Smooth muscle cell (in vitro differentiated cells): ENCODE data around the gene PARD3B. TPM values are rescaled to one million over a fixed set of nuclear protein-coding genes. Genes with fewer than 3 reads are reported as not detected.

Experiments
- DNase-seq: peaks from one replicate; lab custom pipeline; 2025; ENCODE audit not compliant: unreplicated experiment; lab: John Stamatoyannopoulos, UW
- H2AFZ ChIP-seq: fragments of 200-600 bp; sonication (generic); 2 replicates; pipeline ENCODE4 v1.6.0; 2016; ENCODE audit warnings: antibody characterized with exemption, low read depth, mild to moderate bottlenecking
- H3F3A ChIP-seq: fragments of 200-600 bp; sonication (generic); 2 replicates; pipeline ENCODE4 v1.6.0; 2017; ENCODE audit warnings: antibody characterized with exemption, low read depth
- H3K27ac ChIP-seq: fragments of 200-600 bp; sonication (generic); 2 replicates; pipeline ENCODE4 v1.5.1; 2016; ENCODE audit warnings: low read depth, mild to moderate bottlenecking
- H3K27me3 ChIP-seq: fragments of 200-600 bp; sonication (generic); 2 replicates; pipeline ENCODE4 v1.6.1; 2016; ENCODE audit warnings: low read depth, mild to moderate bottlenecking
- H3K36me3 ChIP-seq: fragments of 200-600 bp; sonication (generic); 2 replicates; pipeline ENCODE4 v1.5.1; 2016; ENCODE audit warnings: low read depth
- H3K4me1 ChIP-seq: fragments of 200-600 bp; sonication (generic); 2 replicates; pipeline ENCODE4 v1.5.1; 2016; ENCODE audit warnings: low read depth
- H3K4me2 ChIP-seq: fragments of 200-600 bp; sonication (generic); 2 replicates; pipeline ENCODE4 v1.6.0; 2016; ENCODE audit warnings: mild to moderate bottlenecking
- H3K4me3 ChIP-seq: fragments of 200-600 bp; sonication (generic); 2 replicates; pipeline ENCODE4 v1.5.1; 2016; ENCODE audit warnings: mild to moderate bottlenecking
- H3K79me2 ChIP-seq: fragments of 200-600 bp; sonication (generic); 2 replicates; pipeline ENCODE4 v1.6.0; 2016; ENCODE audit warnings: low read depth, mild to moderate bottlenecking
- H3K9ac ChIP-seq: fragments of 200-600 bp; sonication (generic); 2 replicates; pipeline ENCODE4 v1.6.0; 2016; ENCODE audit warnings: low read depth
- H3K9me3 ChIP-seq: fragments of 200-600 bp; sonication (generic); replicated peaks from 2 replicates; pipeline ENCODE4 v1.5.1; 2016; ENCODE audit warnings: low read depth
- H4K20me1 ChIP-seq: fragments of 200-600 bp; sonication (generic); 2 replicates; pipeline ENCODE4 v1.6.0; 2016; ENCODE audit warnings: low read depth
- WGBS: methylation state at CpG from one replicate; pipeline ENCODE4 v1.1.7; 2016; ENCODE audit warnings: low lambda C conversion rate; 5-methylcytosine and 5-hydroxymethylcytosine counted together
- polyA plus RNA-seq: library from polyadenylated mRNA; unstranded; fragments of >200 nt; fragmentation: Nextera tagmentation; extraction: Ambion mirVana; gene quantifications from 2 replicates; pipeline ENCODE4 v1.2.1, GENCODE V29; 2016
- total RNA-seq: library from RNA; depleted of rRNA; stranded (reverse); fragments of >200 nt; gene quantifications from 2 replicates; pipeline ENCODE4 v1.2.3, GENCODE V29; 2014
- TF ChIP-seq, protein P1 (sequence below): fragments of 200-600 bp; sonication (generic); IDR thresholded peaks from 2 replicates; pipeline ENCODE4 v1.5.1; 2017; ENCODE audit warnings: borderline replicate concordance, mild to moderate bottlenecking, antibody characterized with exemption; ENCODE audit not compliant: insufficient read depth, poor library complexity, severe bottlenecking

Gene PARD3B
- total and polyA plus RNA-seq, 2 experiments from 2014 or later, result 3.3 to 12.2 TPM

DNA sequence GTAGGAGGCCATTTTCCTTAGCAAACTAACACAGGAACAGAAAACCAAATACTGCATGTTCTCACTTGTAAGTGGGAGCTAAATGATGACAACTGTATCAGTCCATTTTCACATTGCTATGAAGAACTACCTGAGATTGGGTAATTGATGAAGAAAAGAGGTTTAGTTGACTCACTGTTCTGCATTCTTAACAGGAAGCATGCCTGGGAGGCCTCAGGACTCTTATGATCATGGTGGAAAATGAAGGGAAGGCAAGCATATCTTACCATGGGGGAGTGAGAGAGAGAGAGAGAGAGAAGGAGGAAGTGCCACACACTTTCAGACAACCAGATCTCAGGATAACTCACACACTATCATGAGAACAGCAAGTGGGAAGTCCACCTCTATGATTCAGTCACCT, 105.3 kb downstream of the PARD3B start:
- H3K36me3 ChIP-seq, result peaks cover 4% of the 10 kb centered on the region
- H4K20me1 ChIP-seq, result no peaks in the 10 kb centered on the region
- no peak overlapping the region for H3K4me3 ChIP-seq
- H3K27ac ChIP-seq, result no peak overlapping the region
- no peaks in the 10 kb centered on the region for H3K27me3 ChIP-seq
- TF ChIP-seq, protein P1, sequence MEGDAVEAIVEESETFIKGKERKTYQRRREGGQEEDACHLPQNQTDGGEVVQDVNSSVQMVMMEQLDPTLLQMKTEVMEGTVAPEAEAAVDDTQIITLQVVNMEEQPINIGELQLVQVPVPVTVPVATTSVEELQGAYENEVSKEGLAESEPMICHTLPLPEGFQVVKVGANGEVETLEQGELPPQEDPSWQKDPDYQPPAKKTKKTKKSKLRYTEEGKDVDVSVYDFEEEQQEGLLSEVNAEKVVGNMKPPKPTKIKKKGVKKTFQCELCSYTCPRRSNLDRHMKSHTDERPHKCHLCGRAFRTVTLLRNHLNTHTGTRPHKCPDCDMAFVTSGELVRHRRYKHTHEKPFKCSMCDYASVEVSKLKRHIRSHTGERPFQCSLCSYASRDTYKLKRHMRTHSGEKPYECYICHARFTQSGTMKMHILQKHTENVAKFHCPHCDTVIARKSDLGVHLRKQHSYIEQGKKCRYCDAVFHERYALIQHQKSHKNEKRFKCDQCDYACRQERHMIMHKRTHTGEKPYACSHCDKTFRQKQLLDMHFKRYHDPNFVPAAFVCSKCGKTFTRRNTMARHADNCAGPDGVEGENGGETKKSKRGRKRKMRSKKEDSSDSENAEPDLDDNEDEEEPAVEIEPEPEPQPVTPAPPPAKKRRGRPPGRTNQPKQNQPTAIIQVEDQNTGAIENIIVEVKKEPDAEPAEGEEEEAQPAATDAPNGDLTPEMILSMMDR, result no peak
- H3K4me2 ChIP-seq, result no peak overlapping the region
- no peak overlapping the region for H3K9ac ChIP-seq
- H3F3A ChIP-seq, result no peaks in the 10 kb centered on the region
- DNase-seq, result no peak
- no peak overlapping the region for H2AFZ ChIP-seq
- no peaks in the 10 kb centered on the region for H3K4me1 ChIP-seq
- no peaks in the 10 kb centered on the region for H3K9me3 ChIP-seq
- H3K79me2 ChIP-seq, result no peaks in the 10 kb centered on the region

DNA sequence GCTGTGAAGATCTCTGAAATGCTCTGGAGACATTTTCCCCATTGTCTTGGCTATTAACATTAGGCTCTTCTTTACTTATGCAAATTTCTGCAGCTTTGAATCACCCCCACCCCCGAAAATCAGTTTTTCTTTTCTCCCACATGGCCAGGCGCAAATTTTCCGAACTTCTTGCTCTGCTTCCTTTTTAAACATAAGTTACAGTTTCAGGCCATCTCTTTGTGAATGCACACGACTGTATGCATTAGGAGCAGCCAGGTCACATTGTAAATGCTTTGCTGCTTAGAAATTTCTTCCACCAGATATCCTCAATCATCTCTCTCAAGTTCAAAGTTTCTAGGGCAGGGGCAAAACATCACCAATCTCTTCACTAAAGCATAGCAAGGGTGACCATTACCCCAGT, 106.8 kb downstream of the PARD3B start:
- Histone ChIP-seq H3F3A (no peaks in the 10 kb centered on the region), H3K36me3 (peaks cover 4% of the 10 kb centered on the region), H2AFZ (no peak overlapping the region), H3K4me3 (no peak overlapping the region), H3K9ac (no peak overlapping the region), H3K79me2 (no peaks in the 10 kb centered on the region), H3K27me3 (no peaks in the 10 kb centered on the region), H3K4me1 (no peaks in the 10 kb centered on the region), H3K27ac (no peak overlapping the region), H3K9me3 (no peaks in the 10 kb centered on the region), H3K4me2 (no peak overlapping the region), H4K20me1 (no peaks in the 10 kb centered on the region)
- no peak for DNase-seq
- 94% methylated on average over 4 of the region's 4 CpGs for WGBS
- TF ChIP-seq, protein P1, result no peak

DNA sequence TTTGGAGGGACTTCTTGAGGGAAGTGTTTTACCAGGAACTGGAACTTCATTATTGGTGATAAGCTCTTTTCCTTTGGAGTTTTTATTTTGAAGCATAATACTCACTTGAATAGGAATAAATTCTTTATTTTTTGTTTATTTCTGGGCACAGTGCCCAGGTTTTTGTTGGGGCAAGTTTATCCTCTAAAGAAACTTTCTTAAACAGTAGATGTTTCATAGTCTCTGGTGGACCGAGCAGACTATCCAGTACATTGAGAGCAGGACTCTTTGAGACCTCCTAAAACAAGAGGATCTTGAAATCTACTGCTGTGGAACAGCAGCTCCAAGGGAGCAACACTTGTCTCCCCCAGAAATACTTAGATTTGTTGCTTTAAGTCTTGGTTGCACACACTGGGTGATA, 109.4 kb downstream of the PARD3B start:
- Histone ChIP-seq H3K4me2 (peak overlapping the region; percentile 24), H3K4me3 (no peak overlapping the region), H3K27ac (no peak overlapping the region)

DNA sequence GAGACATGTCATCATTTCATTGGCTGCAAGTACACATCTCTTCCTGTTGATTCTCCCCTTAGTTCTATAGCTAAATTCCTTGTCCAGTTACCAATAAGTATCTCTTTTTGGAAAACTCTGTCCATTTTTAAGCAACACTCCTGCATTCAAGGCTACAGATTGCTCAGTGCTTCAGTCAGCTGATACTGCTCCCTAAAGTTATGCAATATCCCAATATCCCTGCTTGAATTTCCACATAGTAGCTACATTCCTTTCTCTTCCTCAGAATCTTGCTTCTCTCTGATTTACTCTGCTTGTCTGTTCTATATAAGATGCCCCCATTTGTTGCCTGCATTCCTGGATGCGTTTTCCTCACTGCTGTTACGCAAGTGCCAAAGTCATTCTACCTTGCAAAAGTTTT, 109.8 kb downstream of the PARD3B start:
- Histone ChIP-seq H3K9me3 (no peaks in the 10 kb centered on the region), H3K9ac (no peak overlapping the region), H3K4me2 (peak overlapping the region; percentile 24), H2AFZ (no peak overlapping the region), H3K4me1 (no peaks in the 10 kb centered on the region), H3K4me3 (no peak overlapping the region), H3K79me2 (no peaks in the 10 kb centered on the region), H3K36me3 (peaks cover 4% of the 10 kb centered on the region), H3F3A (no peaks in the 10 kb centered on the region), H3K27me3 (no peaks in the 10 kb centered on the region), H3K27ac (no peak overlapping the region), H4K20me1 (no peaks in the 10 kb centered on the region)
- TF ChIP-seq, protein P1, result no peak
- WGBS, result 98% methylated on average over 2 of the region's 2 CpGs
- no peak for DNase-seq

More for the DNA sequence above, 109.4 kb downstream of the PARD3B start:
- DNase-seq, result no peak
- Histone ChIP-seq H3F3A (no peaks in the 10 kb centered on the region), H2AFZ (no peak overlapping the region), H3K27me3 (no peaks in the 10 kb centered on the region), H3K9ac (no peak overlapping the region), H3K9me3 (no peaks in the 10 kb centered on the region), H4K20me1 (no peaks in the 10 kb centered on the region), H3K79me2 (no peaks in the 10 kb centered on the region), H3K4me1 (no peaks in the 10 kb centered on the region), H3K36me3 (peaks cover 4% of the 10 kb centered on the region)
- 96% methylated on average over 1 of the region's 1 CpG for WGBS
- TF ChIP-seq, protein P1, result no peak
